Keratinocyte (primary cell): ENCODE results near the gene BIN2. TPM values are rescaled to one million over a fixed set of nuclear protein-coding genes. Genes with fewer than 3 reads are reported as not detected.

Experiments used
- DNase-seq: peaks from one replicate; pipeline ENCODE4 v3.0.0-alpha.2; 2011; ENCODE audit warnings: low read depth, missing footprints, low spot score
- FAIRE-seq: peaks from 2 replicates; lab custom pipeline; 2011; peaks lifted over from hg19 to GRCh38; lab: Jason Lieb, UNC
- H2AFZ ChIP-seq: 2 replicates; pipeline ENCODE4 v1.6.0; 2012; ENCODE audit warnings: low read length, control low read depth, inconsistent platforms; ENCODE audit not compliant: control insufficient read depth
- H3K27ac ChIP-seq: 2 replicates; pipeline ENCODE4 v1.5.1; 2011; ENCODE audit warnings: low read length; ENCODE audit not compliant: control insufficient read depth, insufficient read depth
- H3K27me3 ChIP-seq: 3 replicates; pipeline ENCODE4 v1.6.0; 2011; ENCODE audit warnings: low read length; ENCODE audit not compliant: control insufficient read depth, insufficient read depth; ENCODE audit errors: extremely low read depth
- H3K36me3 ChIP-seq, 2 experiments: 2 replicates in 1 of 2; 3 replicates in 1 of 2; pipeline ENCODE4 v1.5.1; 2011; ENCODE audit warnings: low read length in 2 of 2, mild to moderate bottlenecking in 1 of 2; ENCODE audit not compliant: control insufficient read depth in 2 of 2, insufficient read depth in 2 of 2; ENCODE audit errors: extremely low read depth in 1 of 2
- H3K4me1 ChIP-seq: 3 replicates; pipeline ENCODE4 v1.5.1; 2011; ENCODE audit warnings: low read length; ENCODE audit not compliant: control insufficient read depth, insufficient read depth; ENCODE audit errors: extremely low read depth
- H3K4me2 ChIP-seq: 3 replicates; pipeline ENCODE4 v1.6.0; 2011; ENCODE audit warnings: low read depth, low read length; ENCODE audit not compliant: control insufficient read depth, insufficient read depth; ENCODE audit errors: extremely low read depth
- H3K4me3 ChIP-seq, 3 experiments: fragments of 200-600 bp in 1 of 3; sonication (generic) in 1 of 3; 2 replicates in 2 of 3; 3 replicates in 1 of 3; pipeline ENCODE4 v1.5.1; 2011 to 2016; ENCODE audit warnings: low read length in 3 of 3, mild to moderate bottlenecking in 3 of 3, control low read depth in 2 of 3, inconsistent platforms in 1 of 3, low read depth in 1 of 3, mixed read lengths in 1 of 3, mixed run types in 1 of 3, moderate library complexity in 1 of 3; ENCODE audit not compliant: control insufficient read depth in 2 of 3, insufficient read depth in 2 of 3; ENCODE audit errors: extremely low read depth in 1 of 3
- H3K79me2 ChIP-seq: 2 replicates; pipeline ENCODE4 v1.6.0; 2012; ENCODE audit warnings: low read length; ENCODE audit not compliant: control insufficient read depth, insufficient read depth
- H3K9ac ChIP-seq: 3 replicates; pipeline ENCODE4 v1.6.0; 2011; ENCODE audit warnings: low read length; ENCODE audit not compliant: control insufficient read depth, insufficient read depth; ENCODE audit errors: extremely low read depth
- H3K9me1 ChIP-seq: 3 replicates; pipeline ENCODE4 v1.6.0; 2011; ENCODE audit warnings: low read length; ENCODE audit not compliant: control insufficient read depth, insufficient read depth; ENCODE audit errors: extremely low read depth
- H3K9me3 ChIP-seq: 2 replicates; pipeline ENCODE4 v1.5.1; 2012; ENCODE audit warnings: low read depth, low read length; ENCODE audit not compliant: control insufficient read depth
- H4K20me1 ChIP-seq: 3 replicates; pipeline ENCODE4 v1.6.0; 2011; ENCODE audit warnings: low read length; ENCODE audit not compliant: control insufficient read depth, insufficient read depth; ENCODE audit errors: extremely low read depth
- EZH2 ChIP-seq: IDR thresholded peaks from one replicate; pipeline ENCODE4 v1.6.1; 2012; ENCODE audit warnings: inconsistent platforms, mild to moderate bottlenecking, low read length, moderate library complexity
- dilution Hi-C: fragments of 300-500 bp; cut with MboI; formaldehyde crosslinking; loops from one replicate; pipeline ENCODE4 v1.7.0; 2020; ENCODE audit warnings: low sequenced_read_pairs; ENCODE audit not compliant: extremely low pct_ligation_motif_present
- polyA plus RNA-seq, 5 experiments: library from polyadenylated mRNA; depleted of rRNA in 3 of 5; stranded (reverse) in 3 of 5; stranded (forward) in 1 of 5; unstranded in 1 of 5; fragments of >200 nt; gene quantifications; 1 replicate in 1 of 5; 2 replicates in 3 of 5; 3 replicates in 1 of 5; pipeline versions ENCODE4 v1.2.1 to v1.2.3, GENCODE V29; 2011 to 2012; ENCODE audit warnings: missing spikeins in 2 of 5, low read depth in 1 of 5, low replicate concordance in 1 of 5
- TF ChIP-seq, protein P1 (sequence below), 3 experiments: IDR thresholded peaks in 1 of 3; conservative IDR thresholded peaks in 1 of 3; optimal IDR thresholded peaks in 1 of 3; 2 replicates in 2 of 3; 3 replicates in 1 of 3; pipeline versions ENCODE3 to v1.5.1; 2011; ENCODE audit warnings: low read length in 3 of 3, mild to moderate bottlenecking in 3 of 3, moderate library complexity in 2 of 3, control low read depth in 1 of 3, inconsistent platforms in 1 of 3; ENCODE audit not compliant: insufficient read depth in 2 of 3; ENCODE audit errors: extremely low read depth in 1 of 3

The BIN2 gene
- polyA plus RNA-seq, 1 donor (not counting 4 experiments of a cell fraction or from before 2014, with no cell fraction given) = not detected

DNA sequence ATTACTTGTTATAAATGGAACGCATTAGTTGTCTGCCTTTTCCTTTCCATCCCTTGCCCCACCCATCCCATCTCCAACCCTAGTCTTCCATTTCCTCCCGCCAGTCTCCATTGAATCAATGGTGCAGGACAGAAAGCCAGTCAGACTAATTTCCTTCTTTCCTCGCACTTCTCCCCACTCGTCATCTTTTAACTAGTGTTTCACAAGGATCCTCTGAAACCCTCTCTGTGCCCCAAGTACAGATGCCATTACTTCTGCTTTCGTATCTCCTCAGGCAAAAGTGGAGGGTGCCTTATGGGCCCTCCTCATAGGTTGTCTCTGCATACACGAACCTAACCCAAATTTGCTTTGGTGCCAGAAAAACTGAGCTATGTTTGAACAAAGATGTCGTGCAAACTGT is 81.1 kb downstream of the BIN2 start:
- FAIRE-seq = no peak

GRCh38 chr12:51242120-51242519 is 81.9 kb downstream of the BIN2 start:
- Histone ChIP-seq H3K36me3 (peaks cover 30 to 53% of the 10 kb centered on the region in 2 experiments), H3K9me1 (peaks cover 3% of the 10 kb centered on the region), H3K4me3 (no peak overlapping the region), H3K27me3 (no peaks in the 10 kb centered on the region), H4K20me1 (peaks cover 6% of the 10 kb centered on the region), H3K4me1 (peaks cover 23% of the 10 kb centered on the region), H3K9ac (no peak overlapping the region), H3K9me3 (no peaks in the 10 kb centered on the region), H2AFZ (no peak overlapping the region), H3K27ac (no peak overlapping the region), H3K79me2 (peaks cover 23% of the 10 kb centered on the region), H3K4me2 (no peak overlapping the region)
- no peak for FAIRE-seq
- dilution Hi-C loops = no loop called here
- no peak for DNase-seq
- TF ChIP-seq, protein P1, sequence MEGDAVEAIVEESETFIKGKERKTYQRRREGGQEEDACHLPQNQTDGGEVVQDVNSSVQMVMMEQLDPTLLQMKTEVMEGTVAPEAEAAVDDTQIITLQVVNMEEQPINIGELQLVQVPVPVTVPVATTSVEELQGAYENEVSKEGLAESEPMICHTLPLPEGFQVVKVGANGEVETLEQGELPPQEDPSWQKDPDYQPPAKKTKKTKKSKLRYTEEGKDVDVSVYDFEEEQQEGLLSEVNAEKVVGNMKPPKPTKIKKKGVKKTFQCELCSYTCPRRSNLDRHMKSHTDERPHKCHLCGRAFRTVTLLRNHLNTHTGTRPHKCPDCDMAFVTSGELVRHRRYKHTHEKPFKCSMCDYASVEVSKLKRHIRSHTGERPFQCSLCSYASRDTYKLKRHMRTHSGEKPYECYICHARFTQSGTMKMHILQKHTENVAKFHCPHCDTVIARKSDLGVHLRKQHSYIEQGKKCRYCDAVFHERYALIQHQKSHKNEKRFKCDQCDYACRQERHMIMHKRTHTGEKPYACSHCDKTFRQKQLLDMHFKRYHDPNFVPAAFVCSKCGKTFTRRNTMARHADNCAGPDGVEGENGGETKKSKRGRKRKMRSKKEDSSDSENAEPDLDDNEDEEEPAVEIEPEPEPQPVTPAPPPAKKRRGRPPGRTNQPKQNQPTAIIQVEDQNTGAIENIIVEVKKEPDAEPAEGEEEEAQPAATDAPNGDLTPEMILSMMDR (optimal IDR thresholded peaks at IDR 0.05 in 1 of 3, IDR thresholded peaks at IDR 0.05 in 1 of 3, conservative IDR thresholded peaks at IDR 0.05 in 1 of 3; ENCODE audit: extremely low read depth in 1 of 3, insufficient read depth in 2 of 3, low read length in 3 of 3) = no peak
- no peak for TF ChIP-seq EZH2

More for the DNA sequence above, 81.1 kb downstream of the BIN2 start:
- H3K9me3 ChIP-seq = no peaks in the 10 kb centered on the region
- peaks cover 22% of the 10 kb centered on the region for H3K4me1 ChIP-seq
- peaks cover 6% of the 10 kb centered on the region for H4K20me1 ChIP-seq
- no peak overlapping the region for H3K4me2 ChIP-seq
- TF ChIP-seq EZH2 = no peak
- TF ChIP-seq, protein P1 (optimal IDR thresholded peaks at IDR 0.05 in 1 of 3, IDR thresholded peaks at IDR 0.05 in 1 of 3, conservative IDR thresholded peaks at IDR 0.05 in 1 of 3; ENCODE audit: extremely low read depth in 1 of 3, insufficient read depth in 2 of 3, low read length in 3 of 3) = no peak
- no peaks in the 10 kb centered on the region for H3K27me3 ChIP-seq
- no peak overlapping the region for H3K9ac ChIP-seq
- H3K27ac ChIP-seq = no peak overlapping the region
- H2AFZ ChIP-seq = no peak overlapping the region
- dilution Hi-C loops = no loop called here
- H3K36me3 ChIP-seq = peaks cover 30 to 53% of the 10 kb centered on the region in 2 experiments
- no peak overlapping the region for H3K4me3 ChIP-seq
- DNase-seq = no peak
- peaks cover 3% of the 10 kb centered on the region for H3K9me1 ChIP-seq
- peaks cover 23% of the 10 kb centered on the region for H3K79me2 ChIP-seq
